Measurements from ENCODE around the gene LNX2. TPM values are rescaled to one million over a fixed set of nuclear protein-coding genes. Genes with fewer than 3 reads are reported as not detected.
A peak's percentile ranks its signal among the peaks of the same experiment; 100 is the strongest.

LNX2 gene
- total and polyA plus RNA-seq, 2 donors = 6.9 to 9.4 TPM

DNA sequence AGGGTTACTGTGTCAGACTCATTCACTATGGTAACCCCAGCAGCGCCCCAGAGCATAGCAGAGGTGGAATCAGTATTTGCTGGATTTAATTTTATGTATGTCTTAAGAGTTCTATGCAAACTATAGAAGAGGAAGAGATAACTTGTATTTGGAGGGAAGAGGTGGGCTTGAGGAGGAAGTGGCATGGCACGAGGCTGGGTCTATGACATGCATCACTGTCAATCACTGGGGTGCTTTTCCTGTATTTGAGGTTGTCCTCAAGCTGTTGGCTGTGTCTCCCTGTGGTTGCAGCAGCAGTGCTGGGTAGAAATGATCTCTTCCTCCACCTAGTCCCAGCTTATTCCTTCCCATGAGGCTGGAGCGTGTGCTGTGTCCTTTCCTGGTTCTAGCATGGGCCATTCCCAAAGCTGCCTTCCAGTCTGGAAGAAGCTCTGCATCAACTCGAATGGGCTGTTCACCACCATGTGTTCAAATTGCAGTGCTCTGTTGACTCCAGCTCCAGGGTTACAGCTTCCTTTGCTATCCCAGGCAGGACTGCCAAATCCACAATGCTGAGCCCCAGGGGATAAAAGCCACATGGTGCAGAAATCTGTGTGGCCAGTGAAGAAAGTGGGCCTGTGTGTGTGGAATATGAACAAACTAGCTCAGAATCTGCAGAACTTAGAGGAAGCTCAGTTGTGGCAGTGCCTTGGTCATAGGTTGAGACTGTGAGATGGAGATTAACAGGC, 96.8 kb downstream of the LNX2 start:
- H3K27ac ChIP-seq (ENCODE audit: low read depth in 1 of 2, low read length in 1 of 2) = no peak overlapping the region
- no peaks in the 10 kb centered on the region for H3K9me3 ChIP-seq (ENCODE audit: control insufficient read depth in 2 of 2, insufficient read depth in 1 of 2, low read length in 1 of 2)
- no peaks in the 10 kb centered on the region for H3K27me3 ChIP-seq (ENCODE audit: control insufficient read depth in 2 of 2, insufficient read depth in 1 of 2, low read length in 1 of 2)
- DNase-seq (ENCODE audit: low read depth in 6 of 9, low spot score in 9 of 9) = peak in 2 of 9 donors; percentile 21 to 40
- H3K4me3 ChIP-seq (ENCODE audit: low read length in 2 of 2) = no peak overlapping the region
- H3K4me1 ChIP-seq (ENCODE audit: control insufficient read depth in 2 of 2, insufficient read depth in 2 of 2, low read length in 2 of 2) = peaks cover 0 to 5% of the 10 kb centered on the region in 2 donors
- 71% methylated on average over 4 of the region's 4 CpGs for WGBS
- H3K36me3 ChIP-seq (ENCODE audit: control insufficient read depth in 2 of 2, insufficient read depth in 2 of 2, low read length in 1 of 2) = no peaks in the 10 kb centered on the region

DNA sequence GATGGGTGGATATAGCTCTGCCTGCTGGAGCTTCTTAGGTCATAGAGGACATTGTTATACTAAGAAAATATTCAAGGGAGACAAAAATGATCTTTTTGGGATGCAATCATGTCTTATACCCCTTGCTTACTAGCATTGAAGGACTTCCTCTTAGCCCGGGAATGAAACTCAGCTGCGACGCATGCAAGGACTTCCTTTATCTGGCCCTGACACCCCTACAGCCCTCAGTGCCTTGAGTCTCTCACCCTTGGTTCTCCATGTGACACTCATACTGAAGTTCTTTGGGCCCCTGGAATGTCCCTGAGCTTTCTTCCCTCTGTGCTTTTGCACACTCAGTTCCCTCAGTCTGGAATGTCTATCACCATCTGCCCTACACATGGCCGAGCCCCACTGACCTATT, 97.5 kb downstream of the LNX2 start:
- WGBS = 38% methylated on average over 4 of the region's 4 CpGs
- DNase-seq (ENCODE audit: low read depth in 6 of 9, low spot score in 9 of 9) = peak in 1 of 9 donors; percentile 16
- Histone ChIP-seq H3K9me3 (ENCODE audit: control insufficient read depth in 2 of 2, insufficient read depth in 1 of 2, low read length in 1 of 2) (no peaks in the 10 kb centered on the region), H3K4me3 (ENCODE audit: low read length in 2 of 2) (no peak overlapping the region), H3K36me3 (ENCODE audit: control insufficient read depth in 2 of 2, insufficient read depth in 2 of 2, low read length in 1 of 2) (no peaks in the 10 kb centered on the region), H3K4me1 (ENCODE audit: control insufficient read depth in 2 of 2, insufficient read depth in 2 of 2, low read length in 2 of 2) (peaks cover 0 to 5% of the 10 kb centered on the region in 2 donors), H3K27ac (ENCODE audit: low read depth in 1 of 2, low read length in 1 of 2) (no peak overlapping the region), H3K27me3 (ENCODE audit: control insufficient read depth in 2 of 2, insufficient read depth in 1 of 2, low read length in 1 of 2) (no peaks in the 10 kb centered on the region)

DNA sequence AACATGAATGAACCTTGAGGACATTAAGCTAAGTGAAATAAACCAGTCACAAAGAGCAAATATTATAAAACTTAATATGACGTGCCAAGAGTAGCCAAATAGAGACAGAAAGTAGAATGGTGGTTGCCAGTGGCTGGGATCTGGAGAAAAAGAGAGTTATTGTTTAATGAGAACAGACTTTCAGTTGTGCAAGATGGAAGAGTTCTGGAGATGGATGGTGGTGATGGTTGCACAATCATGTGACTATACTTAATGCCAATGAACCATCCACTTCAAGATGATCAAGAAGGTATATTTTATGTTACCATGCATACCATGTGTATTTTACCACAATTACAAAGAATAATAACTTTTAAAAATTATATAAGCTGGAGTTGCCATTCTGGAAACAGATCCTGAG, 104.2 kb downstream of the LNX2 start:
- no peaks in the 10 kb centered on the region for H3K9me3 ChIP-seq (ENCODE audit: control insufficient read depth in 2 of 2, insufficient read depth in 1 of 2, low read length in 1 of 2)

DNA sequence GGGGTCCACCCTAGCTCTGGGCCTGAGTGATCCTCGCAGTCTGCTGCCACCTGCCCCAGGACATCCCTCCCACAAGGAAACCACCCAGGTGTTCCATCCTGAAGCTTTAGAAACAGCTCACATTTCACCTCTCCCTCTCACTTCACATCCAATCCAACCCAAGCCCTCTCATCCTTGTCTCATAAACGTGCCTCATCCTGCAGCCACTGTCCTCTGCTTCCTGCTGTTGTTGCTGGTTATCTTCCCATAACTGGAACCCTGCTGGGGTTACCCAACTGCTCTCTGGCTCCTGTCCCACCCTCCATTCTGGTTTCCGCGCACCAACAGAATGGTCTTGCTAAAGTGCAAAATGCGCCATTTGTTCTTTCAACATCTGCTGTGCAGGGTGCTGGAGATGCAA, 110.2 kb downstream of the LNX2 start:
- Histone ChIP-seq H3K36me3 (ENCODE audit: control insufficient read depth in 2 of 2, insufficient read depth in 2 of 2, low read length in 1 of 2) (no peaks in the 10 kb centered on the region), H3K27ac (ENCODE audit: low read depth in 1 of 2, low read length in 1 of 2) (no peak overlapping the region), H3K9me3 (ENCODE audit: control insufficient read depth in 2 of 2, insufficient read depth in 1 of 2, low read length in 1 of 2) (no peaks in the 10 kb centered on the region), H3K27me3 (ENCODE audit: control insufficient read depth in 2 of 2, insufficient read depth in 1 of 2, low read length in 1 of 2) (no peaks in the 10 kb centered on the region), H3K4me1 (ENCODE audit: control insufficient read depth in 2 of 2, insufficient read depth in 2 of 2, low read length in 2 of 2) (no peaks in the 10 kb centered on the region), H3K4me3 (ENCODE audit: low read length in 2 of 2) (no peak overlapping the region)
- 87% methylated on average over 5 of the region's 5 CpGs for WGBS
- no peak for DNase-seq (ENCODE audit: low read depth in 6 of 9, low spot score in 9 of 9)

More for the DNA sequence above, 104.2 kb downstream of the LNX2 start:
- WGBS = 95% methylated on average over 1 of the region's 1 CpG
- no peak for DNase-seq (ENCODE audit: low read depth in 6 of 9, low spot score in 9 of 9)
- H3K4me1 ChIP-seq (ENCODE audit: control insufficient read depth in 2 of 2, insufficient read depth in 2 of 2, low read length in 2 of 2) = no peaks in the 10 kb centered on the region
- no peak overlapping the region for H3K27ac ChIP-seq (ENCODE audit: low read depth in 1 of 2, low read length in 1 of 2)
- no peaks in the 10 kb centered on the region for H3K36me3 ChIP-seq (ENCODE audit: control insufficient read depth in 2 of 2, insufficient read depth in 2 of 2, low read length in 1 of 2)
- H3K27me3 ChIP-seq (ENCODE audit: control insufficient read depth in 2 of 2, insufficient read depth in 1 of 2, low read length in 1 of 2) = no peaks in the 10 kb centered on the region
- H3K4me3 ChIP-seq (ENCODE audit: low read length in 2 of 2) = no peak overlapping the region

DNA sequence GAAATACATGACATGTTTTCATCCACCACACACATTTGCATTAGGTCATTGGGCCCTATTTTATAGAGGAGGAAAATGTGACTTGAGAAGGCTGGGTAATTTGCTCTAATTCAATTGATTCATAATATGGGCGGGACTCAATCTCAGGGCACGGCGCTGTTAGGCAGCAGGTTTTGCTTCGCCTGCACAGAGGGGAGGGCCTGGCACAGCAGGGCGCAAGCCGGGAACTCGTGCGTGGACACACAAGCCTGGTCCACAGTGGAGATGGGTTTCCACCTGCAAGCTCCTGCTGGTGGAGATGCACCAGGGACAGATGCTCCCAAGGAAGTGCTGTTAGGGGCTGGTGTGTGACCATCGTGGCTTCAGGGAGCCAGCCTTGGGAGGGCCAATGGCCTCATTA, 111.5 kb downstream of the LNX2 start:
- 98% methylated on average over 9 of the region's 9 CpGs for WGBS
- no peaks in the 10 kb centered on the region for H3K36me3 ChIP-seq (ENCODE audit: control insufficient read depth in 2 of 2, insufficient read depth in 2 of 2, low read length in 1 of 2)
- H3K27me3 ChIP-seq (ENCODE audit: control insufficient read depth in 2 of 2, insufficient read depth in 1 of 2, low read length in 1 of 2) = no peaks in the 10 kb centered on the region
- no peaks in the 10 kb centered on the region for H3K9me3 ChIP-seq (ENCODE audit: control insufficient read depth in 2 of 2, insufficient read depth in 1 of 2, low read length in 1 of 2)
- no peak for DNase-seq (ENCODE audit: low read depth in 6 of 9, low spot score in 9 of 9)
- H3K4me1 ChIP-seq (ENCODE audit: control insufficient read depth in 2 of 2, insufficient read depth in 2 of 2, low read length in 2 of 2) = no peaks in the 10 kb centered on the region
- H3K4me3 ChIP-seq (ENCODE audit: low read length in 2 of 2) = no peak overlapping the region
- no peak overlapping the region for H3K27ac ChIP-seq (ENCODE audit: low read depth in 1 of 2, low read length in 1 of 2)

DNA sequence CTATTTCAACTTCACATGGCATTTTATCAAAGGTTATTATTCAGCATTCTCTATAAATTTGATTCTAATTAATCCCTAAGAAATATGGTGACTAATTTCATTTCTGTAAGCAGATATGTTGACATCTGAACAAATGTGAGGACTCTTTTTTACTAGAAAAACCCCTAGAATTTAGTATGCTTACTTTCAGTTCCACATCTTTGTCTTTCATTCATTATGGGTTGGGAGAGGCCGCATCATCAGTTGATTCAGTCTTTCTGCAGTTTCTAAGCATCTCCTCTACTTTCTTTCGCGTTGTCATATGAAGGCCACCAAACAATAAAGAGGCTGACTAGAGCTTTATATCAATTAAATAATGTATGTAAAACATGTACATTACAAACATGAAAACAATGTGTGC, 114.5 kb downstream of the LNX2 start:
- H3K27me3 ChIP-seq (ENCODE audit: control insufficient read depth in 2 of 2, insufficient read depth in 1 of 2, low read length in 1 of 2) = no peaks in the 10 kb centered on the region
- no peak for DNase-seq (ENCODE audit: low read depth in 6 of 9, low spot score in 9 of 9)
- H3K36me3 ChIP-seq (ENCODE audit: control insufficient read depth in 2 of 2, insufficient read depth in 2 of 2, low read length in 1 of 2) = no peaks in the 10 kb centered on the region
- no peak overlapping the region for H3K4me3 ChIP-seq (ENCODE audit: low read length in 2 of 2)
- no peak overlapping the region for H3K27ac ChIP-seq (ENCODE audit: low read depth in 1 of 2, low read length in 1 of 2)
- H3K9me3 ChIP-seq (ENCODE audit: control insufficient read depth in 2 of 2, insufficient read depth in 1 of 2, low read length in 1 of 2) = no peaks in the 10 kb centered on the region
- no peaks in the 10 kb centered on the region for H3K4me1 ChIP-seq (ENCODE audit: control insufficient read depth in 2 of 2, insufficient read depth in 2 of 2, low read length in 2 of 2)
- WGBS = 98% methylated on average over 3 of the region's 3 CpGs

DNA sequence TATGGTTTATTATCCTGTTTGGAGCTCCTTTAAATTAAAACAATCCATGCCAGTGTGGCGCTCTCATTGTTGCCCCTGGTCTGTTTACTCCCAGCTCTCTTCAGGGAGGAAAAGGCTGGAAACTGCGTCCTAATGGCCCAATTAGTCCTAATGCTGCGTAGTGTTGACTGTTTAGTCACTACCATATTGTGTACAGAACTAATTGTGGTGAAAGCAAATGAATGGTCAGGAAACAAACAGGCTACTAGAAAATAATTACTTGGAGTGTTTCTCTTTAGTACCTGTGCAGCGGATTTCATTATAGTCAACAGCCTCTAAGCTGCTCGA, 115.5 kb downstream of the LNX2 start:
- no peaks in the 10 kb centered on the region for H3K9me3 ChIP-seq (ENCODE audit: control insufficient read depth in 2 of 2, insufficient read depth in 1 of 2, low read length in 1 of 2)
- WGBS = 96% methylated on average over 5 of the region's 5 CpGs

DNA sequence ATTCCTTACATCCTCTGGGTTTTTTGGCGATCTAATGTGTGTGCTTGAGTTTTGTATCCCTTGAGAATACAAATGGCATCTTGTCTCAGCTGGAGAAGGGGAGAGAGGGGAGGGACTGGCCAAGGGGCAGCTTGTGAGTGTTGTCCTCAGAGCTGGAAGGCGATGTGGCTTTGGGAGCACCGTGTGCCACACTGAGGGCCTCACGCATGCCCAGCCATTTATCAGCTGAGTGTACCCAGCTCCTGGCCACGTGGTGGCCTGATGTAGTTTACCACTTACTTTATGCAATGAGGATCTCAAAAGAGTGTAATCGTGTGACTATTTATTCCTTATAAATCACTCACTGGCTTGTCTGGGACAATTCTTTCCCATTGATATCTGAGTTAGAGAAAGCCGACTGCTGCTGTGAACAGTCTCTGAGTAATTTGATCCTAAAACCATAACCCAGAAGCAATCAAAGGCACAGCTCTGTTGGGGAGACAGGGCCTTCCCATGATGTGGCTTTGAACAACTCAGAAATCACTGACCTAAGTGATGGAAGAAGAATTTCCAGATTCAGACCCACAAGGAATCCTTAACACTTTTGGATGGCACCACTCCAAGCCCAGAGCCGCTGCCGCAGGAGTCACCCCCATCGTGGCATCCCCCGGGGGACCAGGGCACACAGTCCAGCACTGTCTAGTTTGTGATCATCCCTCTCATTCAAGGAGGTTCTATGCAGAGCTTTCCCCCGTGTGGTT, 116.0 kb downstream of the LNX2 start:
- no peak overlapping the region for H3K4me3 ChIP-seq (ENCODE audit: low read length in 2 of 2)
- no peak for DNase-seq (ENCODE audit: low read depth in 6 of 9, low spot score in 9 of 9)
- no peaks in the 10 kb centered on the region for H3K27me3 ChIP-seq (ENCODE audit: control insufficient read depth in 2 of 2, insufficient read depth in 1 of 2, low read length in 1 of 2)
- H3K36me3 ChIP-seq (ENCODE audit: control insufficient read depth in 2 of 2, insufficient read depth in 2 of 2, low read length in 1 of 2) = no peaks in the 10 kb centered on the region
- no peaks in the 10 kb centered on the region for H3K9me3 ChIP-seq (ENCODE audit: control insufficient read depth in 2 of 2, insufficient read depth in 1 of 2, low read length in 1 of 2)
- no peak overlapping the region for H3K27ac ChIP-seq (ENCODE audit: low read depth in 1 of 2, low read length in 1 of 2)
- no peaks in the 10 kb centered on the region for H3K4me1 ChIP-seq (ENCODE audit: control insufficient read depth in 2 of 2, insufficient read depth in 2 of 2, low read length in 2 of 2)
- 94% methylated on average over 12 of the region's 12 CpGs for WGBS

More for the DNA sequence above, 115.5 kb downstream of the LNX2 start:
- H3K27me3 ChIP-seq (ENCODE audit: control insufficient read depth in 2 of 2, insufficient read depth in 1 of 2, low read length in 1 of 2) = no peaks in the 10 kb centered on the region
- no peaks in the 10 kb centered on the region for H3K4me1 ChIP-seq (ENCODE audit: control insufficient read depth in 2 of 2, insufficient read depth in 2 of 2, low read length in 2 of 2)
- H3K4me3 ChIP-seq (ENCODE audit: low read length in 2 of 2) = no peak overlapping the region
- DNase-seq (ENCODE audit: low read depth in 6 of 9, low spot score in 9 of 9) = no peak
- no peaks in the 10 kb centered on the region for H3K36me3 ChIP-seq (ENCODE audit: control insufficient read depth in 2 of 2, insufficient read depth in 2 of 2, low read length in 1 of 2)
- no peak overlapping the region for H3K27ac ChIP-seq (ENCODE audit: low read depth in 1 of 2, low read length in 1 of 2)

DNA sequence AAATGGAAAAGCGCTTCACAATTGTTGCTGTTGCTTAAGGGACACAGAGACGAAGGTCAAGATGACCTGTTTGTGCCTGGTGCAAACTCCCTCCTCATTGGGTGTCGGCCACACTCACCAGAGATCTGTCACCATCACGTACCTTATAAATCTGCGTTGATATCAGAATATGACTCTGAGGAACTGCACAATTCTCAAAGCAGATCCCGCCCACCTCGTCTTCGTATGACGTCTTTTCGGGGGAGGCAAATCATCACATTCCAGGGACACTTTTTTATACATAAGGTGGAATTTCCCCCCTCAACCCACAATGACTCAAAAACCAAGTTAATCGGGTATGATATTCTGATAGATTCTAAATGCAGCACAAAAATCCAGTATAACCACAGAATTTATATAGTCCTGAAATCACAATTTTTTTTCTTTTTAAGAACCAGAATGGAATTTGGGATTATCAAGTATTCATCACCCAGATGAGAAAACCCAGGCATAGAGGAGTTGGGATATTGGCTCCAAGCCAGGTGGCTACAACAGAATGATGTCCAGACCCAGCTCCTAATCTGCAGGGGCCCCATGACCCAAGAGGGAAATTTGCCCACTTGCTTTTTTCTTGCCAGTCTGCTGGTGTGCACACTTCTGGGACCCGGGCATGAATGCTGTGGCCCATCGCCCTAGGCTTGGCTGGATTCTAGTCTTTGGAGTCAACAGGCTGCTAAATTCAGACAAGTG, 119.4 kb downstream of the LNX2 start:
- Histone ChIP-seq H3K4me3 (ENCODE audit: low read length in 2 of 2) (no peak overlapping the region), H3K27ac (ENCODE audit: low read depth in 1 of 2, low read length in 1 of 2) (no peak overlapping the region), H3K9me3 (ENCODE audit: control insufficient read depth in 2 of 2, insufficient read depth in 1 of 2, low read length in 1 of 2) (no peaks in the 10 kb centered on the region), H3K4me1 (ENCODE audit: control insufficient read depth in 2 of 2, insufficient read depth in 2 of 2, low read length in 2 of 2) (no peaks in the 10 kb centered on the region), H3K27me3 (ENCODE audit: control insufficient read depth in 2 of 2, insufficient read depth in 1 of 2, low read length in 1 of 2) (no peaks in the 10 kb centered on the region), H3K36me3 (ENCODE audit: control insufficient read depth in 2 of 2, insufficient read depth in 2 of 2, low read length in 1 of 2) (no peaks in the 10 kb centered on the region)
- 97% methylated on average over 13 of the region's 13 CpGs for WGBS
- DNase-seq (ENCODE audit: low read depth in 6 of 9, low spot score in 9 of 9) = no peak
